Esophagus muscularis mucosa (tissue), 4 donors: ENCODE measurements around the gene DNAH7. TPM values are rescaled to one million over a fixed set of nuclear protein-coding genes. Genes with fewer than 3 reads are reported as not detected.

ENCODE experiments used
- DNase-seq: peaks from one replicate; pipeline ENCODE4 v3.0.0-alpha.2; 2017; ENCODE audit errors: extremely low spot score
- H3K27ac ChIP-seq, 4 donors: fragments of 200-600 bp; sonication (generic); replicated peaks in 1 of 4; 1 replicate in 3 of 4; 2 replicates in 1 of 4; pipeline ENCODE4 v1.5.1; 2016 to 2019; ENCODE audit warnings: mild to moderate bottlenecking in 1 of 4
- H3K27me3 ChIP-seq, 4 donors: fragments of 200-600 bp; sonication (generic); one replicate each; pipeline versions ENCODE4 v1.5.1 to v1.6.0; 2016 to 2019
- H3K36me3 ChIP-seq, 4 donors: fragments of 200-600 bp; sonication (generic); one replicate each; pipeline ENCODE4 v1.5.1; 2016 to 2019
- H3K4me1 ChIP-seq, 4 donors: fragments of 200-600 bp; sonication (generic); one replicate each; pipeline ENCODE4 v1.5.1; 2016 to 2019
- H3K4me3 ChIP-seq, 4 donors: fragments of 200-600 bp; sonication (generic); 1 replicate in 2 of 4; 2 replicates in 2 of 4; pipeline ENCODE4 v1.5.1; 2016 to 2019; ENCODE audit warnings: mild to moderate bottlenecking in 4 of 4, moderate library complexity in 1 of 4
- H3K9me3 ChIP-seq, 4 donors: fragments of 200-600 bp; sonication (generic); 1 replicate in 3 of 4; 2 replicates in 1 of 4; pipeline ENCODE4 v1.5.1; 2016 to 2019
- EP300 ChIP-seq: sonication (generic); formaldehyde crosslinking; IDR thresholded peaks from one replicate; pipeline ENCODE4 v1.6.1; 2017; ENCODE audit warnings: antibody characterized with exemption
- POLR2A ChIP-seq: fragments of 450-650 bp; IDR thresholded peaks from one replicate; pipeline ENCODE4 v1.6.1; 2017; ENCODE audit warnings: antibody characterized with exemption, moderate library complexity, mild to moderate bottlenecking, low read depth
- POLR2AphosphoS5 ChIP-seq, 2 donors: sonication (generic); formaldehyde crosslinking; IDR thresholded peaks; one replicate each; pipeline ENCODE4 v1.6.1; 2017; ENCODE audit warnings: antibody characterized with exemption in 2 of 2
- WGBS: methylation state at CpG from one replicate; pipeline ENCODE4 v1.1.5; 2018; 5-methylcytosine and 5-hydroxymethylcytosine counted together
- intact Hi-C: fragments of 100-400 bp; cut with DNase I; formaldehyde crosslinking; loops from one replicate; pipeline ENCODE4 v1.15.1; 2023
- total RNA-seq, 4 donors: library from RNA; depleted of rRNA; stranded (reverse); fragments of >200 nt; gene quantifications; one replicate each; pipeline versions ENCODE4 v1.1.0 to v1.2.1, GENCODE V29; 2016
- TF ChIP-seq, protein P1 (sequence below), 3 experiments: fragments of 200-600 bp in 2 of 3; fragments of 450-650 bp in 1 of 3; sonication (generic) in 2 of 3; IDR thresholded peaks; one replicate each; pipeline ENCODE4 v1.5.1; 2017 to 2019; ENCODE audit warnings: antibody characterized with exemption in 3 of 3, mild to moderate bottlenecking in 2 of 3, moderate library complexity in 1 of 3

The DNAH7 gene
- total RNA-seq, 4 donors from 2014 or later: 0.39 to 0.98 (median 0.66) TPM

GRCh38 chr2:195834836-195835235 lies 233.8 kb downstream of the DNAH7 start:
- H3K4me1 ChIP-seq: no peaks in the 10 kb centered on the region
- intact Hi-C loops: no loop called here
- 100% methylated on average over 1 of the region's 1 CpG for WGBS
- H3K36me3 ChIP-seq: no peaks in the 10 kb centered on the region
- no peaks in the 10 kb centered on the region for H3K9me3 ChIP-seq
- TF ChIP-seq, protein P1, sequence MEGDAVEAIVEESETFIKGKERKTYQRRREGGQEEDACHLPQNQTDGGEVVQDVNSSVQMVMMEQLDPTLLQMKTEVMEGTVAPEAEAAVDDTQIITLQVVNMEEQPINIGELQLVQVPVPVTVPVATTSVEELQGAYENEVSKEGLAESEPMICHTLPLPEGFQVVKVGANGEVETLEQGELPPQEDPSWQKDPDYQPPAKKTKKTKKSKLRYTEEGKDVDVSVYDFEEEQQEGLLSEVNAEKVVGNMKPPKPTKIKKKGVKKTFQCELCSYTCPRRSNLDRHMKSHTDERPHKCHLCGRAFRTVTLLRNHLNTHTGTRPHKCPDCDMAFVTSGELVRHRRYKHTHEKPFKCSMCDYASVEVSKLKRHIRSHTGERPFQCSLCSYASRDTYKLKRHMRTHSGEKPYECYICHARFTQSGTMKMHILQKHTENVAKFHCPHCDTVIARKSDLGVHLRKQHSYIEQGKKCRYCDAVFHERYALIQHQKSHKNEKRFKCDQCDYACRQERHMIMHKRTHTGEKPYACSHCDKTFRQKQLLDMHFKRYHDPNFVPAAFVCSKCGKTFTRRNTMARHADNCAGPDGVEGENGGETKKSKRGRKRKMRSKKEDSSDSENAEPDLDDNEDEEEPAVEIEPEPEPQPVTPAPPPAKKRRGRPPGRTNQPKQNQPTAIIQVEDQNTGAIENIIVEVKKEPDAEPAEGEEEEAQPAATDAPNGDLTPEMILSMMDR (IDR thresholded peaks at IDR 0.05): no peak
- TF ChIP-seq EP300 (no peak), POLR2A (no peak), POLR2AphosphoS5 (IDR thresholded peaks at IDR 0.05) (no peak)
- H3K4me3 ChIP-seq: no peak overlapping the region
- H3K27ac ChIP-seq: no peak overlapping the region
- no peak for DNase-seq
- H3K27me3 ChIP-seq: no peaks in the 10 kb centered on the region

- H3K4me3 ChIP-seq: no peak overlapping the region
- no peaks in the 10 kb centered on the region for H3K36me3 ChIP-seq
- WGBS: 55% methylated on average over 3 of the region's 3 CpGs
- H3K9me3 ChIP-seq: no peaks in the 10 kb centered on the region
- H3K4me1 ChIP-seq: no peaks in the 10 kb centered on the region
- intact Hi-C loops: no loop called here
- no peak overlapping the region for H3K27ac ChIP-seq
- no peaks in the 10 kb centered on the region for H3K27me3 ChIP-seq
- TF ChIP-seq EP300: no peak
- no peak for TF ChIP-seq POLR2A
- TF ChIP-seq, protein P1 (IDR thresholded peaks at IDR 0.05): no peak
- TF ChIP-seq POLR2AphosphoS5 (IDR thresholded peaks at IDR 0.05): no peak
- no peak for DNase-seq
These were observed 237.4 kb downstream of the DNAH7 start for GRCh38 chr2:195830968-195831950.

GRCh38 chr2:195824478-195824877 lies 244.2 kb downstream of the DNAH7 start:
- no peak overlapping the region for H3K27ac ChIP-seq
- no peaks in the 10 kb centered on the region for H3K27me3 ChIP-seq
- no peaks in the 10 kb centered on the region for H3K9me3 ChIP-seq
- DNase-seq: peak; percentile 37
- TF ChIP-seq POLR2AphosphoS5 (IDR thresholded peaks at IDR 0.05) (no peak), POLR2A (no peak), EP300 (no peak)
- TF ChIP-seq, protein P1 (IDR thresholded peaks at IDR 0.05): no peak
- intact Hi-C loops: no loop called here
- WGBS: 91% methylated on average over 2 of the region's 2 CpGs
- no peak overlapping the region for H3K4me3 ChIP-seq
- H3K4me1 ChIP-seq: no peaks in the 10 kb centered on the region
- H3K36me3 ChIP-seq: no peaks in the 10 kb centered on the region

GRCh38 chr2:195823206-195823605 lies 245.4 kb downstream of the DNAH7 start:
- Histone ChIP-seq H3K27ac (no peak overlapping the region), H3K4me1 (no peaks in the 10 kb centered on the region), H3K4me3 (no peak overlapping the region), H3K9me3 (no peaks in the 10 kb centered on the region), H3K27me3 (no peaks in the 10 kb centered on the region), H3K36me3 (no peaks in the 10 kb centered on the region)
- TF ChIP-seq, protein P1 (IDR thresholded peaks at IDR 0.05): no peak
- TF ChIP-seq POLR2AphosphoS5 (IDR thresholded peaks at IDR 0.05) (no peak), POLR2A (no peak), EP300 (no peak)
- intact Hi-C loops: no loop called here
- DNase-seq: no peak
- WGBS: 90% methylated on average over 3 of the region's 3 CpGs
